Astrocyte of the hippocampus (primary cell): ENCODE measurements around the gene TSPAN4.

ENCODE experiments used
- DNase-seq: peaks from one replicate; pipeline ENCODE4 v3.0.0; 2011; ENCODE audit warnings: low read depth, low spot score

Gene TSPAN4

DNA sequence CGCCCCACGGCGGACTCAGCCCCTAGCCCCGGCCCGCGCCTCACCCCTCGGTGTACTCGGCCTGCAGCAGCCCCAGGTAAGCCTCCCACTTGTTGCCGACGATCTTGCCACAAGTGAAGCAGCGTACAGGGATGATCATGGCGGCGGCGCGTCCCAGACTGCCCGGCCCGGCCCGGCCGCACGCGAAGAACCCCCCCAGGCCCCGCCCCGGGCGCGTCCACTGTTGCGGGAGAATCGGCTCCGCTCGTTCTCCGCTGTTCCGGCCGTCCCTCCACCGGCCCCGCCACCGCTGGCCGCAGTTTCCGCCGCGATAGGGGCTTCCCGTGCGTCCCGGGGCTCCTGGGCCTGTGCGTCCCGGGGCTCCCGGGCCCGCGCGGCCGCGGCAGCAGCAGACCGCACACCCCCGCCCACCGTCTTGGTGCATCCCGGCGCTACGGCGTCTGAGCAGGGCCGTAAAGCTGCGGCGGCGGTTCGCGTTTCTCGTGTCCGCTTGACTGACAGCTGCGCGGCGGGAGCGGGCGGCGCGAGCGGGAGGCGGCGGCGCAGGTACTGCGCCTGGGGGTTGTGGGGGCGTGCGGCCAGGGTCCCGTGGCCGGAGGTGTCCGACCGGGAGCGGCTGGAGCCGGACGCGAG is at the start of gene TSPAN4, which contains the start of gene POLR2L:
TSPAN4 (plus strand) TSS at position 483 of the 633 bp plus-strand sequence. CDS start 7,453 bp downstream, outside the sequence.
POLR2L (minus strand) TSS at position 160 of the 633 bp plus-strand sequence; CDS start at position 139, 21 bp downstream.
- DNase-seq = peak; percentile 96

DNA sequence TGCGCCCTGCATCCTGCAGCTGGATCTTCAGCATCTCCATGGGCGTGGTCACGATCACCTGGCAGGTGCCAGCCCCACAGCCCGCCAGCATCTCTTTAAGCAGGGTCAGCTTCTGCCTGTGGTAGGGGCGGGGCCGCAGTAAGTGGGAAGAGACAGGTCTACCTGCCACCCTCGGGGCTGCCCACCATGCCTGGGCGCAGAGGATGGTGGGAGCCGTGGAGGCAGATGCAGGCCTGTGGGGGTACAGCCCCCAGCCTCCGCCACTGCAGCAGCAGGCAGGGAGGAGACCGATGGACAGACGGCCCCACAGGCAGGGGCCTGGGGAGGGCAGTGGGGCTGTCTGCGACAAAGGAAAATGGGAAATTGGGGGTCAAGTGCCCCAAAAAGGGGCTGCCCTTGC is 49.8 kb upstream of the TSPAN4 start:
- no peak for DNase-seq

DNA sequence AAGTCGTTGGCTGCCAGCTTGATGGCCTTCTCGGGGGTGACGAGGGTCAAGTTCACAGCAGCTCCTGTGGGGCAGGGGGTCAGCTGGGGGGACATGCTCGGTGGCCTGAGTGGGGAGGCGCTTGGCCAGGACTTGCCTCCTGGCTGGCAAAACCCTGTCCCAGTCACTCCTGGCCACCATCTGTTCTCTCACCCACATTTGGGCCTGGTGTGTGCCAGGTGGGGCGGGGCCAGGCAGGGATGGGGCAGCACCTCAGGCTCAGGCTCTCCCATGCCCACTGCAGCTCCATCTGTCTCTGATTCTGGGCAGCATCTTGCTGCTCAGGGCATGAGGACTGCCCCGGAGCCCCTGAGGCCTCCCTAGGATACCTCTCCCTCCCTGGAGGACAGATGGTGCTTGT is 49.1 kb upstream of the TSPAN4 start:
- no peak for DNase-seq

DNA sequence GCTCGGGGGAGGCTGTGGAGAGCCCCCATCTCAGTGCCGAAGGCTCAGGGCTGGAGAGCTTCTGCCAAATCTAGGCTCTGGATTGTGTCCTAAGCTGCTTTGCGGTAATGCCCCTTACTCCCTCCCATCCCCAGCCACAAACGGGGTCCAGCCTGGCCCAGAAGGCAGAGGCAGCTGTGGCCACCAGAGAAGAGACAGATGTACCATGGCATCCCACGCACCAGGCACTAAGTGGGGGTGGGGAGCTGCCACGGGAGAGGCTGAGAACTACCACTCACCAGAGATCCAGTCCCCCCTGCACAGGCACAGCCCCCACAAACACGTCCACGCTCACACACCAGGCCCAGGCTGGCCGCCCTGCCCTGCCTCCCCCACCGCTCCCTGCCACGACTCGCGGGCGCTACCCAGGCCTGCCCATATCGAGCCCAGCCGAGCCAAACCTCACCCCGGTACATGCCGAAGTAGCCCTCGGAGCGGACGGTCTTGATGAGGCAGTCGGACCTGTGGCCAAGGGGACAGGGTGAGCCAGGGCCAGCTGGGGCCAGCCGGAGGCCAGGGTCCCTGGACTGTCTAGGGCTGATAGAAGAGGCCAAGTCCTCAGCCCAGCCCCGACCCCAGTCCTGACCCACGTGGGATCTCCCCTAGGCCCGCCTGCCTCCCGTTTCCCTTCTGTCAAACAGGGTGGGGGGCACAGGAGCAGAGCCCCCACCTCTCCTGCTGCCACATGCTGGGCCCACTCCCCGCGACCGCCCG is 48.5 kb upstream of the TSPAN4 start:
- no peak for DNase-seq

DNA sequence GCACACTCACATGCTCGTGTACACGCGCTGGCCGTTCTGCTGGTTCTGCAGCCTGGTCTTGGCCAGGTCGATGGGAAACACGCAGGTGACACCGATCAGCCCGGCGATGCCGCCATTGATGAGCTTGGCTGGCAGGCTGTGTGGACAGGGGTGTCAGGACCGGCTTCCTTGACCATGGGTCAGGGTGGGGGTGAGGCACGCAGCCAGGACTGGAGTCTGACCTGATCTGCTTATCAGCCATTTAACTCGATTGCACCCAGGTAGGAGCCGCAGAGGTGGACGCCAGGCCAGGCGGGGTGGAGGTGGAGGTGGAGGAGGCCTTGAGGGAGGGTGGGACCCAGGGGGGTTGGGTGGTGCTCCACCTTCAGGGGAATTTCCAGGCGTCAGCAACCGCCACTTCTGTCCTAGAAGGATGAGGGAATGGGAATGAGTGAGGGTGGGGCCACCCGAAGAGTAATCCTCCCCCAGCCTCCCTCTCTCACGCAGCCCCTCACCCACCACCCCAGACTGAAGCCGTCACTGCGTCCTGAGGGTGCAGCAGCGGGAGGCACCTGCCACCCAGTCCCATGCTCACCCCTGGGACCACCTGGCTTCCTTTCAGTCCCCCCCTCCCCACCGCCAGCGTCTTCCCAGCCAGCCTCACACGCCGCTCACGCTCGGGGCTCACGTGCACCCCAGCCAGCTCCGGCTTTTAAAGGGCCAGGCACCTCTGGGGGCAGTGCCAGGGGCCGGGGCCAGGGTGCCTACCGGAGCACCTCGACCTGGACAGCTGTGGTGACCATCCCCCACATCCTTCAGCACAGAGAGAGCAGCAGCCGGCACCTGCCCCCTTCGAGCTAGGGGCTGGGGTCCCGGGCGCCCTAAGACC is 47.7 kb upstream of the TSPAN4 start:
- no peak for DNase-seq

DNA sequence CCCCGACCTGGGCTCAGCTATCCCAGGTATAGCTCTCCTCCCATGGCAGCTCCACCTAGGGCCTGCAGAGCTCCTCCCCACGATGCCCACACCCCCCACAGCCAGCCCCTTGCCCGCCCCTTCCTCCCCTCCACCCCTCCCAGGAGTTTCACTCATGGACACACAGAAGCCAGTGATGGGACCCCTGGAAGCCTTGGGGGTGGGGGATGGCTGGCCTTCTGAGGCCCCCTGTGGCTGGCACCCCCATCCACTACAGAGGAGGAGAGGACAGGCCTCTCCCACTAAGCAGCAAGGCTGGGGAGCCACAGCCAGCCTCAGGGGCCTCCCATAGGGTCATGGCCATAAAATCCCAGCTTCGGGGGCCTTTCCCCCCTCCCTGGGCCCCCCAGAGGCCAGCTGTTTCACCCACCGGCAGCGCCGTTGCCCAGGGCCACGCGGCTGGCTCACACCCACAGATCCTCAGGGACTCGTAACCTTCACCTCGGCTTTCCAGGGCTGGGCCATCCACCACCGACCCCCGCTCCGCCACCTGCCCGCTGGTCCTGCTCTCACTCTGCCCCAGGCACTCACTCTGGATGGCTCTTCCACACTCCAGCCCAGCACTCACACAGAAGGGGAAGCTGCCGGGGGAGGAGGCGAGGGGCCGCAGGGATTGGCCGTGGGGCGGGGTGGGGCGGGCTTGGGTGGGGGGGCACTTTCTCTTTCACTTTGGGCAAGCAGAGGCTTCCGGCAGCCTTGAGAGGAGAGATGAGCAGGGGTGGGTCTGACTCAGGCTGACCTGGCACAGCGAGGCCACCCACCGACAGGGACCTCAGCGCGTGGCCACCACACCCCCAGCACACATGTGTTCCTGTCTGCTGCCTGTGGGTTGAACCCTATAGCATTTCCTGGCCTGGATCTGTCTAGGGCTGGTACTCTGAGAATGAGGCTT is 46.8 kb upstream of the TSPAN4 start:
- peak; percentile 85 for DNase-seq

GRCh38 chr11:796565-797295 is 45.9 kb upstream of the TSPAN4 start:
- DNase-seq = no peak

GRCh38 chr11:797296-798092 is 45.2 kb upstream of the TSPAN4 start:
- peak; percentile 86 for DNase-seq

DNA sequence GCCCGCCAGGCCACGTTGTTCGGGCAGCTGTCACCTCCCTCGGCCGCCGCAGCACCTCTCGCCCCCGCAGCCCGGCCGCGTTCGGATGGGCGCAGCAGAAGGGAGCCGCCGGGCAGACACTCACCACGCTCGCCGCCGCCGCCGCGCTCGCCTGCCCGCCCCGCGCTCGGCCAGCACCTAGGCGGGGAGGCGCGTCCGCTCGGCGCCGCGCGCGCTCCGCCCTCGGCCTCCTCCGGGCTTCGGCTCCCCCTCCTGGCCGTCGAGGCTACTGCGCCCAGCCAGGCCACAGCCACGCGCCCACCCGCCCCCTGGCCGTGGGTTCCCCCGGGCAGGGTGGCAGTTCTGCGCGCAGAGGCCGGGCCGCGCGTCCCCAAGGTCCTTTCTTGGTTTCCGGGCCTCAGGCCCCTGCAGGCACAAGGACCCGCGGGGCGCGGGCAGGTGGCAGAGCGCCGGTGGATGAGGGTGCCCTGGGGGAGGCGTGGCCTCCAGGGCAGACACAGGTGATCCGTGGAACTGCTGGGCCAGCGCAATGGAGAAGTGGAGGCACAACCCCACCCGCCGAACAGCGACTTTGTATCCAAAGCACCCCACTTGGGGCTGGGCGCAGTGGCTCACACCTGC is 44.4 kb upstream of the TSPAN4 start, which contains the start of gene SLC25A22:
SLC25A22 (minus strand) TSS at position 189 of the 621 bp plus-strand sequence. CDS start 3,275 bp downstream, outside the sequence.
- peak; percentile 95 for DNase-seq

- no peak for DNase-seq
Measured at GRCh38 chr11:799641-800316, 42.9 kb upstream of the TSPAN4 start.

DNA sequence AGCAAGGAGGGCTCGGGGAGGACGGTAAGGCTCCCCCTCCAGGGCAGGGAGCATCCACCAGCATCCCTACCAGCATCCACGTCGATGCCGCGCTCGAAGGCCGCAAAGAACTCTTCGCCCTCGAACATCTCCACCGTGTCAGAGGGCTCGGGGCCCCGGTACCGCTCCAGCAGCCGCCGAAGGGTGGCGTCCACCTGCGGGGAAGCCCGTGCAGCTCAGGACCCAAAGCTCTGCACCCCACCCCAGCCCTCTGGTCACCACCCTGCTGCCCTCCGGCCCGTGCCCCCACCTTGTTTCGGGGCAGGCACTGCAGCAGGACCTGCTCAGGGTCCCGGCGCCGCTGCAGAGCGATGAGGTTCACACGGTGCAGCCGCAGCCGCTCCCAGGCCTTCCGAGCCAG is 42.2 kb upstream of the TSPAN4 start:
- no peak for DNase-seq

GRCh38 chr11:801097-801780 is 41.4 kb upstream of the TSPAN4 start:
- no peak for DNase-seq

DNA sequence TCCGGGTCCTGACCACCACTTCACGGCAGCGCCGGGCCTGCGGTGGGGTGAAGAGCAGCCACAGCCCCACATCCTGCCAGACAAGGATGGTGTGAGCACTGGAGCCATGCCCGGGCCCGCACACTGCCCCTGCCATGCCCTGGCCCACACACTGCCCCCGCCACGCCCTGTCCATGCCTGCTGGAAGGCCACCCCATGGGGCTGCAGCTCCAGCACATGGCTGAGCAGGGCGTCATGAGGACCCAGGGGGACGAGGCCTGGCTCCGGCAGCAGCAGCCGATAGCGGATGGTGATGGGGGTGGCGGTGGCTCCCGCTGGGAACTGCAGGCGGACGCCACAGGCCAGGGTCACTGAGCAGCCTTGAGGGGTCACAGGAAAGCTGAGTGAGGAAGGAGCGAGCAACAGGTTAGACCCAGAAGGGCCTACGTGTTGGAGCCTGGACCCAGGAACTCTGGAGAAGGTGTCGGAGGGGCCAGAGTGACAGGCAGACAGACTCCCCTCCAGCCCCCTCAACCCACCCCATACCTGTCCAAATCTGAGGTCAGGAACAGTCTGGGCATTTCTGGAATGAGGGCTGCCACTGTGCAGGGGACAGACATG is 40.5 kb upstream of the TSPAN4 start:
- no peak for DNase-seq

DNA sequence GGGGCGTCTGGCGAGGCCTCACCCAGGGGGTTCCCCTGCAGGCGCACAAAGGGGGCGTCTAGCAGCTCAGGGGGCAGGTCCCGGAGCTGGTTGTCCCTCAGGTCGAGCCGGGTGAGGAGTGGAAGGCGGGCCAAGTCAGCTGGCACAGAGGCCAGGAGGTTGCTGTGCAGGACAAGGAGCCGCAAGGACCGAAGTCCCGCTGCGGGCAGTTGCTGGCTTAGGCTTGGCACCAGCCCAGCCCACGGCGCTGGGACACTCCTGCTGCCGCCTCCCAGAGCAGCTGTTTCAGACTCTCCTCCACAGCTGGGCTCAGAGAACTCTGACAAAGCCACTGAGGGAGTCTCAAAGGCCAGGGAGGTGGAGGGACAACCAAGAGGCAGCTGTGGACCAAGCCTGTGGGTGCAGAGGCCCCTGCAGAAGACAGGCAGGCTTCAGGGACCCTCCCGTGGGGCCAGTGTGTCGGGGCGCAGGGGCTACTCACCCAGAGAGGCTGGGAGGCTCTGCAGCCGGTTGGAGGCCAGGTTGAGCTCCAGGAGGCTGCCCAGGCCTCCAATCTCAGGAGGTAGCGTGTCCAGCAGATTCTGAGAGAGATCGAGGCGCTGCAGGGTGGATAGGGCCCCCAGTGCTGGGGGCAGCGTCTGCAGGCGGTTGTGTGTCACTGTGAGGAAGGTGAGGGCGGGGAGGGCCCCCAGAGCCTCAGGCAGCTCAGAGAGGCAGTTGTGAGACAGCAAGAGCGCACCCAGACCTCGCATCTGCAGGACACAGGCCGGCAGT is 39.8 kb upstream of the TSPAN4 start:
- DNase-seq = no peak

DNA sequence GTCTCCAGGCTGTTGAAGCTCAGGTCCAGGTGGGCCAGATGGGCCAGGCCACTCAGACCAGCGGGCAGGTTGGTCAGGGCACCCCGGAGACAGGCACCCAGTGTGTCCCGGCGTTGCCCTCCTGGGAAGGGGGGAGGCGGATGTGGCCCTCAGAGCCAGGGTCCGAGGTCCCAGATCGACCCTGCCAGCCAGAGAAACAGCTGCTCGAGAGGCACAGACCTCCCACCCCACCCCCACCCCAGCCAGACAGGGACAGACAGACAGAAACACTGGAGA is 39.2 kb upstream of the TSPAN4 start:
- no peak for DNase-seq

DNA sequence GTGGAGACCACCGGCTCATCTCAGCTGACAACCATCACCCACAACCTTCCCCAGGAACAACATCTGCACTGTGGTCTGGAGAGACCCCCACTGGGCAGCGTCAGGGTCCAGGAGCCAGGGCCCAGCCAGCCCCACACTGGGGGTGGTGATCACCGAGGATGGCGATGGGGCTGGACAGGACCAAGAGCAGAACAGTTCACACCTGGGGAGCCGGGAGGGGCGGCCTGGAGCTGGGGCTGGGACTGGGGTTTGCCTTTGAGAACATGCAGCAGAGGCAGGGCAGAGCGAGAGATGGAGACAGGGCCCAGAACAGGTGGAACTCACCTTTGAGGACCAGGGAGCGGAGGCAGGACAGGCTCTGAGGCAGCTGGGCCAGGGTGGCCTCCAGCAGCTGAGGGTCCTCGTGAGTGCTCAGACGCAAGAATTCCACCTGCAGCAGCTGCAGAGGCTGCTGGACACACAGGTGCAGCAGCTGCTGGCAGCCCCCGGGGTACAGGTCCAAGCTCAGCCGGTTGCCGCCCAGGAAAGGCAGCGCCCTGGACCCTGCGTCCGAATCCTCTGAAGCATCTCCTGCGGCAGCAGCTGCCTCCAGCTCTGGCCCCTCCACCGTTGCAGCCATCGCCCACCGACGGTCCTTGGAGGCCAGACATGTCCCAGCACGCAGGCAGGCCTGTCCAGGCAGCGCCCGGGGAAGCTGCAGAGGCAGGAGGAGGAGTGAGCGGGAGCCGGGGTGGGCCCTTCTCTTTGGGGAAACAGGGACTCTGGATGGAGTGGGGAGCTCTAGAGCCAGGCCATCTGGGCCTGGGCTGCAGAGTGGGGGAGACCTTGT is 38.7 kb upstream of the TSPAN4 start:
- no peak for DNase-seq
